Heart left ventricle (tissue), 13 donors: ENCODE measurements around the gene HUNK.

Experiments used
- POLR2A ChIP-seq, 2 donors: fragments of 450-650 bp; IDR thresholded peaks; one replicate each; pipeline ENCODE4 v1.6.1; 2017; ENCODE audit warnings: antibody characterized with exemption in 2 of 2, mild to moderate bottlenecking in 2 of 2, moderate library complexity in 2 of 2
- TF ChIP-seq, protein P1 (sequence below), 12 donors: fragments of 200-600 bp; sonication (generic) in 4 of 12; IDR thresholded peaks; one replicate each; pipeline versions ENCODE4 v1.5.0 to v1.8.0; 2018 to 2022; ENCODE audit warnings: antibody characterized with exemption in 12 of 12, mild to moderate bottlenecking in 5 of 12
- donor health status: ischemic (EF 13 %, LVEDD 7.1; RV severe dilation, severe dysfunction).
- donor health status: DM: no; HTN: yes; CAD: no.
- donor health status: DM: no; HTN: no; CAD: no.
- donor health status: ischemic (EF 25% LVEDD 6.9; RV normal size, moderate dysfunction).
- donor health status: ischemic (EF 25% LVEDD 5.7; RV mildly dilated, moderate dysfunction).
- donor health status: ischemic (EF 35%, LVEDD 5.7; RV mildly dilated, moderate dysfunction).
- donor health status: nonischemic (EF 11% LVEDD 7.7; RV severe dilation, severe dysfunction).
- donor health status: DM: yes; HTN: yes; CAD: no.
- donor health status: PGD.
- donor health status: ischemic (EF 29% LVEDD 5.4; RV normal size, mild dysfunction).
- donor health status: nonischemic (EF 23%, LVEDD 6.1; RV moderate dilation, normal function).

DNA sequence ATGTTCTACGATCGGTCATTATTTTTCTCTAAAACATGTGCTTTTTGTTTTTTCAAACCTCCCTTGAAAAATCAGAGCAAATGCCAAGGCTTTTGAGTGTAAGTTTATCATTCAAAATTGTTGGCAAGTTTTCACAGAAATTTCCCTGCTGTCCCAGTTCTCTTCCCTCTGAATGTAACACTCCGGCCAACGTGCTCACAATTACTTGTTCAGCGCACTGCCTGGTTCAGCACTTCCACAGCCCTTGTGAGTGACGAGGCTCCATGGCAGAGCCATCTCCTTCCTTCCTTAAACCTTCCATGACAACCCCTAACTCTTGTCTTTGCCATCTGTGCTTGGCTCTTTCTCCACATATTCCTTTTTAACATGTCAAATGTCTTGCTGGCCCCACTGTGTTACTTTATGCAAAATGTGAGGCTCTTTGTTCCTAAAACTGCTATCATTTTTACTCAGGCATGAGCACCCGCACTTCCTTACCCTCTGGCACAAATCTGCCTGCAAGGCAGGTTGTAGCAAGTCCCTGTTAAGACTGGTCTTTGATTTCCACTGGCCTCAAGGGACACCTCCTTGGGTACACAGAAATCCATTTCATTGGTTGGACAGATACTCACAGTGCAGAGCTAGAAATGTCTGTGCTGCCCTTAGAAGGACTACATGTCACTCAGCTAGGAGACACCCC is 142.8 kb downstream of the HUNK start:
- TF ChIP-seq, protein P1, sequence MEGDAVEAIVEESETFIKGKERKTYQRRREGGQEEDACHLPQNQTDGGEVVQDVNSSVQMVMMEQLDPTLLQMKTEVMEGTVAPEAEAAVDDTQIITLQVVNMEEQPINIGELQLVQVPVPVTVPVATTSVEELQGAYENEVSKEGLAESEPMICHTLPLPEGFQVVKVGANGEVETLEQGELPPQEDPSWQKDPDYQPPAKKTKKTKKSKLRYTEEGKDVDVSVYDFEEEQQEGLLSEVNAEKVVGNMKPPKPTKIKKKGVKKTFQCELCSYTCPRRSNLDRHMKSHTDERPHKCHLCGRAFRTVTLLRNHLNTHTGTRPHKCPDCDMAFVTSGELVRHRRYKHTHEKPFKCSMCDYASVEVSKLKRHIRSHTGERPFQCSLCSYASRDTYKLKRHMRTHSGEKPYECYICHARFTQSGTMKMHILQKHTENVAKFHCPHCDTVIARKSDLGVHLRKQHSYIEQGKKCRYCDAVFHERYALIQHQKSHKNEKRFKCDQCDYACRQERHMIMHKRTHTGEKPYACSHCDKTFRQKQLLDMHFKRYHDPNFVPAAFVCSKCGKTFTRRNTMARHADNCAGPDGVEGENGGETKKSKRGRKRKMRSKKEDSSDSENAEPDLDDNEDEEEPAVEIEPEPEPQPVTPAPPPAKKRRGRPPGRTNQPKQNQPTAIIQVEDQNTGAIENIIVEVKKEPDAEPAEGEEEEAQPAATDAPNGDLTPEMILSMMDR (IDR thresholded peaks at IDR 0.05) = no peak
- TF ChIP-seq POLR2A (IDR thresholded peaks at IDR 0.05) = no peak
